Activated T-cell treated with anti-CD3 and anti-CD28 coated beads, Interleukin-2, amount 50 U/mL, for 24 hours (primary cell): ENCODE measurements around the gene SLC7A6OS.

Experiments
- DNase-seq: peaks from one replicate; pipeline ENCODE4 v3.0.0-alpha.2; 2020
- H3K27ac Mint-ChIP-seq: 2 replicates; pipeline ENCODE4 v1.8.0; 2020; ENCODE audit warnings: mild to moderate bottlenecking, mixed read lengths
- H3K27me3 Mint-ChIP-seq: 2 replicates; pipeline ENCODE4 v1.8.0; 2020; ENCODE audit warnings: mixed read lengths
- H3K36me3 Mint-ChIP-seq: 2 replicates; pipeline ENCODE4 v1.8.0; 2020; ENCODE audit warnings: low read depth, mixed read lengths
- H3K4me1 Mint-ChIP-seq: 2 replicates; pipeline ENCODE4 v1.8.0; 2020; ENCODE audit warnings: low read depth, mixed read lengths
- H3K4me3 Mint-ChIP-seq: 2 replicates; pipeline ENCODE4 v1.8.0; 2020; ENCODE audit warnings: mild to moderate bottlenecking, moderate library complexity, mixed read lengths
- H3K9me3 Mint-ChIP-seq: 2 replicates; pipeline ENCODE4 v1.8.0; 2020; ENCODE audit warnings: mixed read lengths

Gene SLC7A6OS

GRCh38 chr16:68331879-68332410 is 21.2 kb upstream of the SLC7A6OS start:
- Mint-ChIP-seq H3K4me1 (peaks cover 24% of the 10 kb centered on the region), H3K9me3 (no peaks in the 10 kb centered on the region), H3K27ac (peak overlapping the region; percentile 12), H3K27me3 (no peaks in the 10 kb centered on the region), H3K4me3 (no peak overlapping the region), H3K36me3 (peaks cover 84% of the 10 kb centered on the region)
- DNase-seq: no peak

GRCh38 chr16:68328860-68329390 is 18.2 kb upstream of the SLC7A6OS start:
- Mint-ChIP-seq H3K27me3 (no peaks in the 10 kb centered on the region), H3K4me1 (peaks cover 27% of the 10 kb centered on the region), H3K27ac (no peak overlapping the region), H3K4me3 (no peak overlapping the region), H3K36me3 (peaks cover 84% of the 10 kb centered on the region), H3K9me3 (no peaks in the 10 kb centered on the region)
- DNase-seq: no peak

- H3K36me3 Mint-ChIP-seq: peaks cover 85% of the 10 kb centered on the region
- H3K9me3 Mint-ChIP-seq: no peaks in the 10 kb centered on the region
- no peak overlapping the region for H3K27ac Mint-ChIP-seq
- H3K27me3 Mint-ChIP-seq: no peaks in the 10 kb centered on the region
- H3K4me1 Mint-ChIP-seq: peaks cover 27% of the 10 kb centered on the region
- no peak overlapping the region for H3K4me3 Mint-ChIP-seq
- peak; percentile 80 for DNase-seq
These were observed 17.6 kb upstream of the SLC7A6OS start for GRCh38 chr16:68328151-68328859.

- Mint-ChIP-seq H3K4me3 (no peak overlapping the region), H3K4me1 (peaks cover 23% of the 10 kb centered on the region), H3K9me3 (no peaks in the 10 kb centered on the region), H3K27ac (peak overlapping the region; percentile 11), H3K27me3 (no peaks in the 10 kb centered on the region), H3K36me3 (peaks cover 83% of the 10 kb centered on the region)
- no peak for DNase-seq
These were observed 14.1 kb upstream of the SLC7A6OS start for GRCh38 chr16:68324780-68325357.

- peaks cover 81% of the 10 kb centered on the region for H3K36me3 Mint-ChIP-seq
- H3K4me1 Mint-ChIP-seq: peaks cover 29% of the 10 kb centered on the region
- H3K27me3 Mint-ChIP-seq: no peaks in the 10 kb centered on the region
- no peaks in the 10 kb centered on the region for H3K9me3 Mint-ChIP-seq
- H3K4me3 Mint-ChIP-seq: no peak overlapping the region
- DNase-seq: no peak
- H3K27ac Mint-ChIP-seq: no peak overlapping the region
These were observed 13.6 kb upstream of the SLC7A6OS start for GRCh38 chr16:68324336-68324735.

- peak overlapping the region; percentile 18 for H3K4me3 Mint-ChIP-seq
- no peaks in the 10 kb centered on the region for H3K27me3 Mint-ChIP-seq
- H3K36me3 Mint-ChIP-seq: peaks cover 82% of the 10 kb centered on the region
- peak; percentile 53 for DNase-seq
- peak overlapping the region; percentile 85 for H3K27ac Mint-ChIP-seq
- H3K4me1 Mint-ChIP-seq: peaks cover 35% of the 10 kb centered on the region
- H3K9me3 Mint-ChIP-seq: no peaks in the 10 kb centered on the region
These were observed 8.6 kb upstream of the SLC7A6OS start for GRCh38 chr16:68319185-68319908.

GRCh38 chr16:68313116-68313515 is 2.4 kb upstream of the SLC7A6OS start:
- Mint-ChIP-seq H3K9me3 (no peaks in the 10 kb centered on the region), H3K4me1 (peaks cover 46% of the 10 kb centered on the region), H3K27me3 (no peaks in the 10 kb centered on the region), H3K4me3 (peak overlapping the region; percentile 53), H3K36me3 (peaks cover 83% of the 10 kb centered on the region), H3K27ac (no peak overlapping the region)
- no peak for DNase-seq

- peaks cover 51% of the 10 kb centered on the region for H3K4me1 Mint-ChIP-seq
These were observed 341 bp downstream of the SLC7A6OS start for GRCh38 chr16:68310437-68310773.

GRCh38 chr16:68309799-68310198 is 947 bp downstream of the SLC7A6OS start:
- no peaks in the 10 kb centered on the region for H3K27me3 Mint-ChIP-seq
- H3K9me3 Mint-ChIP-seq: no peaks in the 10 kb centered on the region
- peak overlapping the region; percentile 98 for H3K27ac Mint-ChIP-seq
- peak overlapping the region; percentile 96 for H3K4me3 Mint-ChIP-seq
- peaks cover 84% of the 10 kb centered on the region for H3K36me3 Mint-ChIP-seq
- no peak for DNase-seq
- H3K4me1 Mint-ChIP-seq: peaks cover 50% of the 10 kb centered on the region

More at GRCh38 chr16:68310437-68310773, 341 bp downstream of the SLC7A6OS start:
- no peaks in the 10 kb centered on the region for H3K27me3 Mint-ChIP-seq
- H3K27ac Mint-ChIP-seq: peak overlapping the region; percentile 98
- peaks cover 83% of the 10 kb centered on the region for H3K36me3 Mint-ChIP-seq
- no peaks in the 10 kb centered on the region for H3K9me3 Mint-ChIP-seq
- no peak for DNase-seq
- H3K4me3 Mint-ChIP-seq: peak overlapping the region; percentile 96

- peaks cover 34% of the 10 kb centered on the region for H3K4me1 Mint-ChIP-seq
- H3K4me3 Mint-ChIP-seq: no peak overlapping the region
- no peak for DNase-seq
- H3K27me3 Mint-ChIP-seq: no peaks in the 10 kb centered on the region
- no peaks in the 10 kb centered on the region for H3K9me3 Mint-ChIP-seq
- H3K36me3 Mint-ChIP-seq: peaks cover 91% of the 10 kb centered on the region
- peak overlapping the region; percentile 76 for H3K27ac Mint-ChIP-seq
These were observed 4.1 kb downstream of the SLC7A6OS start for GRCh38 chr16:68306633-68307032.

GRCh38 chr16:68300734-68301459 is 9.8 kb downstream of the SLC7A6OS start:
- peaks cover 19% of the 10 kb centered on the region for H3K4me1 Mint-ChIP-seq
- peak overlapping the region; percentile 78 for H3K27ac Mint-ChIP-seq
- DNase-seq: no peak
- H3K9me3 Mint-ChIP-seq: no peaks in the 10 kb centered on the region
- H3K4me3 Mint-ChIP-seq: no peak overlapping the region
- peaks cover 99% of the 10 kb centered on the region for H3K36me3 Mint-ChIP-seq
- no peaks in the 10 kb centered on the region for H3K27me3 Mint-ChIP-seq

GRCh38 chr16:68299571-68300453 is 10.9 kb downstream of the SLC7A6OS start:
- H3K27me3 Mint-ChIP-seq: no peaks in the 10 kb centered on the region
- peak overlapping the region; percentile 78 for H3K27ac Mint-ChIP-seq
- H3K4me3 Mint-ChIP-seq: no peak overlapping the region
- peaks cover 15% of the 10 kb centered on the region for H3K4me1 Mint-ChIP-seq
- peaks cover 99% of the 10 kb centered on the region for H3K36me3 Mint-ChIP-seq
- DNase-seq: no peak
- H3K9me3 Mint-ChIP-seq: no peaks in the 10 kb centered on the region

- Mint-ChIP-seq H3K9me3 (no peaks in the 10 kb centered on the region), H3K27me3 (no peaks in the 10 kb centered on the region), H3K4me3 (no peak overlapping the region), H3K27ac (peak overlapping the region; percentile 73), H3K4me1 (peaks cover 19% of the 10 kb centered on the region), H3K36me3 (peaks cover 99% of the 10 kb centered on the region)
- no peak for DNase-seq
These were observed 11.7 kb downstream of the SLC7A6OS start for GRCh38 chr16:68298907-68299561.
